SK-N-SH (cell line): ENCODE data around the gene OR2M3.

ENCODE experiments used
- CTCF ChIP-seq: fragments of 200-600 bp; sonication (generic); IDR thresholded peaks from 2 replicates; pipeline ENCODE4 v1.6.1; 2017; ENCODE audit warnings: antibody characterized with exemption, mild to moderate bottlenecking, moderate library complexity
- EP300 ChIP-seq, 2 experiments: IDR thresholded peaks; 2 replicates each; pipeline versions ENCODE4 v1.4.0 to v1.6.1; 2012; ENCODE audit warnings: borderline replicate concordance in 1 of 2, low read depth in 1 of 2, low read length in 1 of 2
- IRF3 ChIP-seq: fragments of 150-350 bp; IDR thresholded peaks from 2 replicates; pipeline ENCODE4 v1.6.1; 2016; ENCODE audit warnings: mild to moderate bottlenecking, low read depth, low read length
- YY1 ChIP-seq: IDR thresholded peaks from 2 replicates; pipeline ENCODE4 v1.4.0; 2012; ENCODE audit warnings: low read depth, mild to moderate bottlenecking
- TF ChIP-seq, protein P1 (sequence below): IDR thresholded peaks from 2 replicates; pipeline ENCODE4 v1.6.1; 2012; ENCODE audit warnings: mild to moderate bottlenecking, low read depth, low read length, moderate library complexity
- TF ChIP-seq, protein P2 (sequence below): IDR thresholded peaks from 2 replicates; pipeline ENCODE4 v1.4.0; 2012; ENCODE audit warnings: low read depth, borderline replicate concordance

- TF ChIP-seq, protein P1, sequence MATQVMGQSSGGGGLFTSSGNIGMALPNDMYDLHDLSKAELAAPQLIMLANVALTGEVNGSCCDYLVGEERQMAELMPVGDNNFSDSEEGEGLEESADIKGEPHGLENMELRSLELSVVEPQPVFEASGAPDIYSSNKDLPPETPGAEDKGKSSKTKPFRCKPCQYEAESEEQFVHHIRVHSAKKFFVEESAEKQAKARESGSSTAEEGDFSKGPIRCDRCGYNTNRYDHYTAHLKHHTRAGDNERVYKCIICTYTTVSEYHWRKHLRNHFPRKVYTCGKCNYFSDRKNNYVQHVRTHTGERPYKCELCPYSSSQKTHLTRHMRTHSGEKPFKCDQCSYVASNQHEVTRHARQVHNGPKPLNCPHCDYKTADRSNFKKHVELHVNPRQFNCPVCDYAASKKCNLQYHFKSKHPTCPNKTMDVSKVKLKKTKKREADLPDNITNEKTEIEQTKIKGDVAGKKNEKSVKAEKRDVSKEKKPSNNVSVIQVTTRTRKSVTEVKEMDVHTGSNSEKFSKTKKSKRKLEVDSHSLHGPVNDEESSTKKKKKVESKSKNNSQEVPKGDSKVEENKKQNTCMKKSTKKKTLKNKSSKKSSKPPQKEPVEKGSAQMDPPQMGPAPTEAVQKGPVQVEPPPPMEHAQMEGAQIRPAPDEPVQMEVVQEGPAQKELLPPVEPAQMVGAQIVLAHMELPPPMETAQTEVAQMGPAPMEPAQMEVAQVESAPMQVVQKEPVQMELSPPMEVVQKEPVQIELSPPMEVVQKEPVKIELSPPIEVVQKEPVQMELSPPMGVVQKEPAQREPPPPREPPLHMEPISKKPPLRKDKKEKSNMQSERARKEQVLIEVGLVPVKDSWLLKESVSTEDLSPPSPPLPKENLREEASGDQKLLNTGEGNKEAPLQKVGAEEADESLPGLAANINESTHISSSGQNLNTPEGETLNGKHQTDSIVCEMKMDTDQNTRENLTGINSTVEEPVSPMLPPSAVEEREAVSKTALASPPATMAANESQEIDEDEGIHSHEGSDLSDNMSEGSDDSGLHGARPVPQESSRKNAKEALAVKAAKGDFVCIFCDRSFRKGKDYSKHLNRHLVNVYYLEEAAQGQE: no peak
- no peak for TF ChIP-seq CTCF
- TF ChIP-seq, protein P2, sequence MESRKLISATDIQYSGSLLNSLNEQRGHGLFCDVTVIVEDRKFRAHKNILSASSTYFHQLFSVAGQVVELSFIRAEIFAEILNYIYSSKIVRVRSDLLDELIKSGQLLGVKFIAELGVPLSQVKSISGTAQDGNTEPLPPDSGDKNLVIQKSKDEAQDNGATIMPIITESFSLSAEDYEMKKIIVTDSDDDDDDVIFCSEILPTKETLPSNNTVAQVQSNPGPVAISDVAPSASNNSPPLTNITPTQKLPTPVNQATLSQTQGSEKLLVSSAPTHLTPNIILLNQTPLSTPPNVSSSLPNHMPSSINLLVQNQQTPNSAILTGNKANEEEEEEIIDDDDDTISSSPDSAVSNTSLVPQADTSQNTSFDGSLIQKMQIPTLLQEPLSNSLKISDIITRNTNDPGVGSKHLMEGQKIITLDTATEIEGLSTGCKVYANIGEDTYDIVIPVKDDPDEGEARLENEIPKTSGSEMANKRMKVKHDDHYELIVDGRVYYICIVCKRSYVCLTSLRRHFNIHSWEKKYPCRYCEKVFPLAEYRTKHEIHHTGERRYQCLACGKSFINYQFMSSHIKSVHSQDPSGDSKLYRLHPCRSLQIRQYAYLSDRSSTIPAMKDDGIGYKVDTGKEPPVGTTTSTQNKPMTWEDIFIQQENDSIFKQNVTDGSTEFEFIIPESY: no peak
- TF ChIP-seq IRF3: no peak
- no peak for TF ChIP-seq YY1
- no peak for TF ChIP-seq EP300 (IDR thresholded peaks at IDR 0.05; ENCODE audit: borderline replicate concordance in 1 of 2, low read depth in 1 of 2, low read length in 1 of 2)
Observed at GRCh38 chr1:248183996-248184395, 13.1 kb upstream of the OR2M3 start.
